HG03060 (cell line): ENCODE measurements around the gene DPEP2NB.

Source experiments
- ATAC-seq: cut with Tn5 transposase; IDR thresholded peaks from one replicate; pipeline ENCODE4 v1.9.1; 2021; ENCODE audit warnings: low read depth, moderate number of reproducible peaks; ENCODE audit not compliant: unreplicated experiment

The DPEP2NB gene

GRCh38 chr16:67964477-67965131 lies 51.1 kb downstream of the DPEP2NB start:
- no peak for ATAC-seq

GRCh38 chr16:67963662-67964321 lies 51.9 kb downstream of the DPEP2NB start:
- ATAC-seq = no peak
